Raji (cell line): ENCODE results near the gene CD99L2.

ENCODE experiments used
- POLR2A ChIP-seq: IDR thresholded peaks from 2 replicates; pipeline ENCODE4 v1.6.1; 2011; ENCODE audit warnings: low read depth, low read length, control low read depth; ENCODE audit not compliant: insufficient read depth

CD99L2 gene

GRCh38 chrX:150902434-150903109, 4.1 kb upstream of the CD99L2 start:
- no peak for TF ChIP-seq POLR2A

DNA sequence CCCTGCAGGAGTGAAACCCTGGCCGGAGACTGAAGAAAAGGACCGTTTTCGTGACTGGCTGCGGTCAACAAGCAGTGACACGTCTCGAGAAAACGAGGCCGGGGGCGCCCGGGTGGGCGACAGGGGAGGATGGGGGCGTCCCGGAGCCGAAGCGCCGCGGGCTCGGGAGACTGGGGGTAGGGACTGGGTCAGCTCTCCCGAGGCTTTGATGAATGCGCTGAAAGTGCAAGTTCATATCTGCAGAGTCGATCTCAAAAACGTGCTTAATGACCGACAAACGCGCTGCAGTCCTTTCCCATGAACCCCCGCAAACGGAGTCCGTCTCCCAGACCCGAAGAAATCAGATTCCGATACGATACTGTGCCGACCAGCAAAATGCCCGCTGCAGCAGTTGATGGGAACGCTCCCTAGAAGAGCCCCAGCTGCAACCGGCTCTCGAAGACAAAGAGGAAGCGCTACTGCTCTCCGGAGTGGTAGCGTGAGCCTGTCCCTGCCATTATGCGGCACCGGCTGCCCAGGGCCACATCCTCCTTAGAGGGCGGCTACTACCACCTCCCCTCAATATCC, 806 bp upstream of the CD99L2 start:
- TF ChIP-seq POLR2A: no peak

DNA sequence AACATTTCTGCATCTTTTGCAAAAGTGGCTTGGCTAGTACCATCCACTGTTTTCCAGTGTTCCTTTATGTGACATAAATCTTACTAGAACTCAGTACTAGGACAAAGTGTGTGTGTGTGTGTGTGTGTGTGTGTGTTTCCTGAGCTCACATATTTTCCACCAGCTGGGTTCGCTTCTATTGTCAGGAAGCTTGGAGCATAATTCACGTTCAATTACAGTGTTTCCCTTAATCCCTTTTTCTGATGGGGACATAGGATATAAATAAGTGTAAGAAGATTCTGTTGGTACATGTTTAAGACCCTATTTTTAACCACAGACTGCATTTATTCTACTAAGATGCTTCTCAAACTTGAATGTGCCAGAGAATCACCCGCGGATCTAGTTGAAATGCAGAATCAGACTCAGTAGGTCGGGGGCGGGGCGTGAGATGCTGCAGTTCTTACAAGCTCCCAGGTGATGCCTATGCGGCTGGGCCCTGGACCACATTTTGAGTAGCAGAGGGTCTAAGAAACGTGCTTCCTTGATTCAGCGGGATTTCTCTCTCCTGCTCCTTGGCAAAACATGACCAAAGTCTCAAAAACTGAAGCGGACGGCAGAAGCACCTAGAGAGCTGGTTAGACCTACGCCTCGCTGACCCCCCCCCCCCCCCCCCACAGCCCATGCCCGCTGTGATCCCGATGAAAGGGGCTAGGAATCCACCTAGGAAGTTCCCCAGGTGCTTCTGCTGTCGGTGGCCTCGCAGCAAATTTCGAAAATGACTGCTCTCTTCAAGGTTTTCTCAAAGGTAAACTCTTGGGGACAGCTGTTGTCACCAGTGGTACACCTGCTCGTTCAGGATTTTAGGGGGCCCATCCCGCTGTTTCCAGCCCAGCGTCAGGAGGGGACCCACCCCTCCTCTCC, 797 bp downstream of the CD99L2 start:
- TF ChIP-seq POLR2A: no peak

DNA sequence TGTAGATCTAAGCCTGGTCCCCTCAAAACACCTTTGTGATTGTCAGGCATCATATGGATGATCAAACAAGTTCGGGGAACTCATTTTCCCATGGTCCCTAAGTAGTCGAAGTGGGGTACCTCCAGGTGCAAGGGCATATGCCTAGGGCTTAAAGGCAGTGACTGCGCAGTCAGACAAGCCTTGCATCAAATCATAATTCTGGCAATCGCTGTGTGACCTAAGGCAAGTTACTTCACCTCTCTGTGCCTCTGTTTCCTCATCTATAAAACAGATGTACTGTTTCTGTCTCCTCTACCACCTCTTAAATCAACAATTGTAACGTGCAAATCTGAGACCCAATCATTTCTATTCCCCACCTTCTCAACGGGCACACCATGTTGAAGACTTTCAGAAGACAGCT, 1.8 kb downstream of the CD99L2 start:
- no peak for TF ChIP-seq POLR2A

DNA sequence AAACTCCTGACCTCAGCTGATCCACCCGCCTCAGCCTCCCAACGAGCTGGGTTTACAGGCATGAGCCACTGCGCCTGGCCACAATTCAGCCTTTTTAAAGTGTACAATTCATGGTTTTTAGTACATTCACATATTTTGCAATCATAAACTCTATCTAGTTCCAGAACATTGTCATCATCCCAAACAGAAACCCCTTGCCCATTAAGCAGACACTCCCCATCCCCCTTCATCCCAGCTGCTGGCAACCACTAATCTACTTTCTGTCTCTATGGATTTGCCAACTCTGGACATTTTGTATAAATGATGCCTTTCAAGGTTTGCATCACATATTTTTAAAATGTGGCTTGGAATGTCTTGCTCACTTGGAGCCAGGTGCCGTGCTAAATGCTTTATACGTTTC, 4.5 kb downstream of the CD99L2 start:
- no peak for TF ChIP-seq POLR2A

DNA sequence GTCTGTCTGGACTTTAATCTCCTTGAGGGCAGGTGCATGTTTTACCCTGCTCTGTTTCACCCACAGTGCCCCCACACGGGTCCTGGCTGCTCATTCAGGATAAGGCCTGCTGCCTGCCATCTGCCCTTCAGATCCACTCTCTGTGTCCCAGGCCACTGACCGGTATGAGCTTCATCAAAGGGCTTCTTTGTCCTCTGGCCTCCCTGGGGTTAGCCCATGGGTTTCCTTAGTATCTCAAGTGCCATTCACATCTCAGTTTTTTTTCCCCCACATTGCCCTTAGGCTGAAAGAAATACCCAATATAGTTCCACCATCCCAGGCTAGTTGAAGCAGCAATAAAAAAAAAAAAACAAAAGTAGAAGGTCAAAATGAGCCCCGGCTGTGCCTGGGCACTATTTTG, 9.3 kb downstream of the CD99L2 start:
- TF ChIP-seq POLR2A: no peak

DNA sequence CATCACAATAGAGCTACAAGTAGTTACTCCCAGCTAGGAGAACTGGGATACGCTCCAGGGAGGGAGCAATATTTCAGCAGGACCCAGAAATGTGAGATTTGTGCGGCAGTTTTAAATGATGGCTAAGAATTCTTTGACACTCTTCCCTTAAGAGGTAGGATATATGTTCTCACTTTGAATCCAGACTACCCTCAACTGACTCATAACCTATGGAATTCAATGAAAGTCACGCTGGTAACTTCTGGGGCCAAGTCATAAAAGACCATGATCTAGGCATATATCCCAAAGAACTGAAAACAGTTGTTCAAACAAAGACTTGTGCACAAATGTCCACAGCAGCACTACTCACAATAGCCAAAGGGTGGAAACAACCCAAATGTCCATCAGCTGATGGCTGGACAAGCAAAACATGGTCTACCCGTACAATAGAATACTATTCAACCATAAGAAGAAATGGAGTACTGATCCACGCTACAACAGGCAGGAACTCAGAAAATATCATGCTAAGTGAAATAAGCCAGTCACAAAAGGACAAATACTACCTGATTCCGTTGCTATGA, 10.5 kb downstream of the CD99L2 start:
- no peak for TF ChIP-seq POLR2A

- no peak for TF ChIP-seq POLR2A
Measured at GRCh38 chrX:150886381-150886780, 12.1 kb downstream of the CD99L2 start.

GRCh38 chrX:150880808-150881165, 17.7 kb downstream of the CD99L2 start:
- no peak for TF ChIP-seq POLR2A

DNA sequence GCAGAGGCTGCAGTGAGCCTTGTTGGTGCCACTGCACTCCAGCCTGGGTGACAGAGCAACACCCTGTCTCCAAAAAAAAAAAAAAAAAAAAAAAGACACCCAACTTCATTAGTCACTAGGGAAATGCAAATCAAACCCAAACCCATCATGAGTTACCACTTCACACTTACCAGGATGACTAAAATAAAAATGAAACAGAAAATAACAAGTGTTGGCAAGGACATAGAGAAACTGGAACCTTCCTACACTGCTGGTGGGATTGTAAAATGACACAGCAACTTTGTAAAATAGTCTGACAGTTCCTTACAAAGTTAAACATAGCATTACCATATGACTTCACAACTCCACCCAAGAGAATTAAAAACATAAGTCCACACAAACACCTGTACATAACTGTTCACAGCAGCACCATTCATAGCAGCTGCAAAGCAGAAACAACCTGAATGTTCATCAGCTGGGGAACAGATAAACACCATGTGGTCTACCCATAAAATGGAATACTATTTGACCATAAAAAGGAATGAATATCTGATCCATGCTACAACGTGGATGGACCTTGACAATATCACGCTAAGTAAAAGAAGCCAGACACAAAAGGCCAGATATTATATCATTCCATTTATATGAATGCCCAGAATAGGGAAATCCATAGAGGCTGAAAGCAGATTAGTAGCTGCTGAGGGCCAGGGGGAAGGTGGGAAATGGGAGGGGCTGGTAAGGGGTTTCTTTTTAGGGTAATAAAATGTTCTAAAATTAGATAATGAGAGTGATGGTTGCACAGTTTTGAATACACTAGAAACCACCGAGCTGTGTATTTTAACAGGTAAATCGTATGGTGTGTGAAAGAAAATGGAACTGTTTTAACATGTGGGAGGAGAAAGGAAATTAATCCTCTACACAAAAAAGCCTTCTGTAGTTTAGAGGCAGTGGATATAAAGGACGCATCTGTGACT, 18.3 kb downstream of the CD99L2 start:
- no peak for TF ChIP-seq POLR2A

DNA sequence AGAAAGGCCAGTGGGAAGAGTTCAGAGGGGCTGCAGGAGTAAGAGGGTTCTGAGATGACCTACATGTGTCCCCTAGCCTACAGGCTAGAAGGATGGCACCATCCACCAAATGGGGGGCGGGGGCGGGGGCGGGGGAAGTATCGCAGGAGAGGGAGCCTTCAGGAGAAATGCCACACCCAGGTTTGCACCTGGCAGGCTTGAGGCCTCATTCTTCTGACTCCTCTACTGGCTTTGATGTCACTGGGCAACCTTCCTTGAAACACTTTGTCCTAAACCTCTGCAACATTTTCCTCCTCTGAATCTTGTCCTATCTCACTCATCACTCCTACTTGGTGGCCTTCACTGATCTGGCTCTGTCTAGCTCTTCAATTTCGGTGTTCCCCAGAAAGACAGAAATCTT, 24.0 kb downstream of the CD99L2 start:
- TF ChIP-seq POLR2A: no peak

GRCh38 chrX:150873616-150874015, 24.9 kb downstream of the CD99L2 start:
- no peak for TF ChIP-seq POLR2A

DNA sequence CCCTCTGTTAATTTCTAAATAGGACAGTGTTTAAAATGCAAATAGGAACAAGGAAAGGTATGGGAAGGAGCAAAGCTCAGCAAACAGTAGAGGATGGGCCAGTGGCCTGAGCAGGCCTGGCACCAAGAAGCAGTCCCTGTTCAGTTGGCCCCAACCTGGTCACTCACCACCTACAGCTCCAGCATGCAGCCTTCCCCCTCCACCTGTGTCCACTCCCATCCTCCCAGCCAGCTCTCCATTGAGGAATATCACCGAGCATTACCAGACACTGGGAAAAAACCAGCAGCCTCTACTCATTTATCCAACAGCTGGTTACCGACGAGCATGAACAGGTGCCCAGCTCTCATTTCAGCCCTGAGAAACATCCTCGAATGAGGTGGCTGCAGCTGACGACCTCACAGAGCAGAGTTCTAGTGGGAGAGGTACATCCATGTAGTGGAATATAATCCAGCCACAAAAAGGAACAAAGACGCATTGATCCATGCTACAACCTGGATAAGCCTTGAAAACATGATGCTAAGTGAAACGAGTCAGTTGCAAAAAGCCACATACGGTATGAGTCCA, 25.6 kb downstream of the CD99L2 start:
- TF ChIP-seq POLR2A: no peak

DNA sequence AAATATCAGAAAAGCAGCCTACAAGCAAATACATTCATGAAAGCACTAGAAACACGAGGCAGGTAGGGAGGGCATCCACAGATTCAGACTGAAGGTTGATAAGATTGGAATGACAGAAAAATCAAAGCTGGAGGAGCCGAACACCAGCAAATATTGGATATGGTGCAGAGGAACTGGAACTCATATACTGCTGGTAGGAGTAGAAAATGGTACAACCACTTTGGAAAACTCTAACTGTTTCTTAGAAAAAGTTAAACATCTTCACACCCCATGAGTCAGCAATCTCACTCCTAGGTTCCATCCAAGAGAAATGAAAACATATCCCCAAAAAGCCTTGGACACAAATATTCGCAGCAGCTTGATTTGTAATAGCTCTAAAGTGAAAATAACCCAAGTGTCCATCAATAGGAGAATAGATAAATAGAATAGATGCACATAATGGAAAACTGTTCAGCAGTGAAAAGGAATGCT, 27.1 kb downstream of the CD99L2 start:
- no peak for TF ChIP-seq POLR2A
